NCI-H2171 (cell line): ENCODE data around the gene TMEM244.
"Not testable (repeated sequence)": the region's sequence is repeated elsewhere in the genome, so short reads cannot be mapped to it uniquely, and the experiment has no call there.

ENCODE experiments used
- DNase-seq: peaks from one replicate; lab custom pipeline; 2025; lab: John Stamatoyannopoulos, UW

TMEM244 gene

GRCh38 chr6:129812145-129812777 is 48.9 kb downstream of the TMEM244 start:
- no peak for DNase-seq

- DNase-seq, result not testable (repeated sequence)
Observed at GRCh38 chr6:129807141-129807540, 54.0 kb downstream of the TMEM244 start.

- DNase-seq, result not testable (repeated sequence)
Observed at GRCh38 chr6:129802920-129803319, 58.2 kb downstream of the TMEM244 start.

- DNase-seq, result no peak
Observed at GRCh38 chr6:129801909-129802308, 59.2 kb downstream of the TMEM244 start.

- no peak for DNase-seq
Observed at GRCh38 chr6:129795261-129795660, 65.9 kb downstream of the TMEM244 start.

GRCh38 chr6:129793447-129793846 is 67.7 kb downstream of the TMEM244 start:
- DNase-seq, result no peak

- no peak for DNase-seq
Observed at GRCh38 chr6:129792049-129792448, 69.1 kb downstream of the TMEM244 start.

GRCh38 chr6:129790785-129791184 is 70.3 kb downstream of the TMEM244 start:
- DNase-seq, result no peak

- DNase-seq, result no peak
Observed at GRCh38 chr6:129789974-129790373, 71.1 kb downstream of the TMEM244 start.

- DNase-seq, result no peak
Observed at GRCh38 chr6:129787816-129788215, 73.3 kb downstream of the TMEM244 start.

- DNase-seq, result no peak
Observed at GRCh38 chr6:129786548-129786947, 74.6 kb downstream of the TMEM244 start.

- DNase-seq, result no peak
Observed at GRCh38 chr6:129785756-129786135, 75.4 kb downstream of the TMEM244 start.

- no peak for DNase-seq
Observed at GRCh38 chr6:129785047-129785755, 75.9 kb downstream of the TMEM244 start.
